ENCODE data around the gene RHOT1. TPM values are rescaled to one million over a fixed set of nuclear protein-coding genes. Genes with fewer than 3 reads are reported as not detected.
"Not testable (repeated sequence)": the region's sequence is repeated elsewhere in the genome, so short reads cannot be mapped to it uniquely, and the experiment has no call there.

Gene RHOT1
- total RNA-seq, 1 donor = 47.0 TPM

GRCh38 chr17:32179526-32179925, 37.2 kb downstream of the RHOT1 start:
- H3K27ac ChIP-seq (ENCODE audit: low read depth, low read length); H3K4me3 ChIP-seq (ENCODE audit: insufficient read depth, low read length); H3K4me1 ChIP-seq (ENCODE audit: insufficient read depth, low read length); DNase-seq (ENCODE audit: insufficient read length, low spot score, missing footprints); H4K20me1 ChIP-seq (ENCODE audit: insufficient read depth, low read length); H2AFZ ChIP-seq (ENCODE audit: low read length); H3K27me3 ChIP-seq (ENCODE audit: insufficient read depth, low read length); H3K9me3 ChIP-seq (ENCODE audit: low read depth, low read length); H3K4me2 ChIP-seq (ENCODE audit: insufficient read depth, low read length); H3K79me2 ChIP-seq (ENCODE audit: insufficient read depth, low read length): not testable (repeated sequence)
- H3K36me3 ChIP-seq (ENCODE audit: insufficient read depth, low read length) = peaks cover 27% of the 10 kb centered on the region

- H3K9me3 ChIP-seq (ENCODE audit: low read depth, low read length); H3K27ac ChIP-seq (ENCODE audit: low read depth, low read length); H4K20me1 ChIP-seq (ENCODE audit: insufficient read depth, low read length); DNase-seq (ENCODE audit: insufficient read length, low spot score, missing footprints); H3K4me3 ChIP-seq (ENCODE audit: insufficient read depth, low read length); H3K27me3 ChIP-seq (ENCODE audit: insufficient read depth, low read length); H3K4me2 ChIP-seq (ENCODE audit: insufficient read depth, low read length); H3K79me2 ChIP-seq (ENCODE audit: insufficient read depth, low read length); H2AFZ ChIP-seq (ENCODE audit: low read length); H3K4me1 ChIP-seq (ENCODE audit: insufficient read depth, low read length): not testable (repeated sequence)
- H3K36me3 ChIP-seq (ENCODE audit: insufficient read depth, low read length) = peaks cover 20% of the 10 kb centered on the region
Observed at GRCh38 chr17:32180262-32180661, 38.0 kb downstream of the RHOT1 start.

- TF ChIP-seq, protein P1, sequence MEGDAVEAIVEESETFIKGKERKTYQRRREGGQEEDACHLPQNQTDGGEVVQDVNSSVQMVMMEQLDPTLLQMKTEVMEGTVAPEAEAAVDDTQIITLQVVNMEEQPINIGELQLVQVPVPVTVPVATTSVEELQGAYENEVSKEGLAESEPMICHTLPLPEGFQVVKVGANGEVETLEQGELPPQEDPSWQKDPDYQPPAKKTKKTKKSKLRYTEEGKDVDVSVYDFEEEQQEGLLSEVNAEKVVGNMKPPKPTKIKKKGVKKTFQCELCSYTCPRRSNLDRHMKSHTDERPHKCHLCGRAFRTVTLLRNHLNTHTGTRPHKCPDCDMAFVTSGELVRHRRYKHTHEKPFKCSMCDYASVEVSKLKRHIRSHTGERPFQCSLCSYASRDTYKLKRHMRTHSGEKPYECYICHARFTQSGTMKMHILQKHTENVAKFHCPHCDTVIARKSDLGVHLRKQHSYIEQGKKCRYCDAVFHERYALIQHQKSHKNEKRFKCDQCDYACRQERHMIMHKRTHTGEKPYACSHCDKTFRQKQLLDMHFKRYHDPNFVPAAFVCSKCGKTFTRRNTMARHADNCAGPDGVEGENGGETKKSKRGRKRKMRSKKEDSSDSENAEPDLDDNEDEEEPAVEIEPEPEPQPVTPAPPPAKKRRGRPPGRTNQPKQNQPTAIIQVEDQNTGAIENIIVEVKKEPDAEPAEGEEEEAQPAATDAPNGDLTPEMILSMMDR (IDR thresholded peaks at IDR 0.05; ENCODE audit: extremely low read depth, low read depth, low read length) = no peak
- no peaks in the 10 kb centered on the region for H4K20me1 ChIP-seq (ENCODE audit: insufficient read depth, low read length)
- H3K27ac ChIP-seq (ENCODE audit: low read depth, low read length) = no peak overlapping the region
- no peak for DNase-seq (ENCODE audit: insufficient read length, low spot score, missing footprints)
- H3K4me1 ChIP-seq (ENCODE audit: insufficient read depth, low read length) = peaks cover 3% of the 10 kb centered on the region
- peaks cover 14% of the 10 kb centered on the region for H3K36me3 ChIP-seq (ENCODE audit: insufficient read depth, low read length)
- no peak overlapping the region for H2AFZ ChIP-seq (ENCODE audit: low read length)
- peaks cover 3% of the 10 kb centered on the region for H3K79me2 ChIP-seq (ENCODE audit: insufficient read depth, low read length)
- H3K4me2 ChIP-seq (ENCODE audit: insufficient read depth, low read length) = no peak overlapping the region
- no peak overlapping the region for H3K4me3 ChIP-seq (ENCODE audit: insufficient read depth, low read length)
- no peaks in the 10 kb centered on the region for H3K9me3 ChIP-seq (ENCODE audit: low read depth, low read length)
- H3K27me3 ChIP-seq (ENCODE audit: insufficient read depth, low read length) = no peaks in the 10 kb centered on the region
Observed at GRCh38 chr17:32185875-32186274, 43.6 kb downstream of the RHOT1 start.

DNA sequence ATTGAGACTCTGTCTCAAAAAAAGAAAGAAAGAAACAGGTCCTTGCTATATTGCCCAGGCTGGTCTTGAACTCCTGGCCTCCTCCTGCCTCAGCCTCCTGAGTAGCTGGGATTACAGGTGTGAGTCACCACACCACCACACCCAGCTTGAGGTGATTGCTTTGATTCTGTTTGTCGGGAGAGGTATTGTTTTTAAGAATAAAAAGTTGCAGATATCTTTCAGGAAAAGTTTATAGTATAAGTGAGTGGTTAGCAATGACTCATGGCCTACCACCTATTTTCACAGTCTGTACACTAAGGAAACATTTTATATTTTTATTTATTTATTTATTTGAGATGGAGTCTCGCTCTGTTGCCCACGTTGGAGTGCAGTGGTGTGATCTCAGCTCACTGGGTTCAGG, 45.0 kb downstream of the RHOT1 start:
- peaks cover 14% of the 10 kb centered on the region for H3K36me3 ChIP-seq (ENCODE audit: insufficient read depth, low read length)
- no peaks in the 10 kb centered on the region for H3K27me3 ChIP-seq (ENCODE audit: insufficient read depth, low read length)
- H3K9me3 ChIP-seq (ENCODE audit: low read depth, low read length) = no peaks in the 10 kb centered on the region
- H3K27ac ChIP-seq (ENCODE audit: low read depth, low read length) = no peak overlapping the region
- H3K4me1 ChIP-seq (ENCODE audit: insufficient read depth, low read length) = peaks cover 16% of the 10 kb centered on the region
- no peaks in the 10 kb centered on the region for H4K20me1 ChIP-seq (ENCODE audit: insufficient read depth, low read length)
- H3K4me2 ChIP-seq (ENCODE audit: insufficient read depth, low read length) = no peak overlapping the region
- no peak overlapping the region for H2AFZ ChIP-seq (ENCODE audit: low read length)
- no peaks in the 10 kb centered on the region for H3K79me2 ChIP-seq (ENCODE audit: insufficient read depth, low read length)
- no peak for DNase-seq (ENCODE audit: insufficient read length, low spot score, missing footprints)
- H3K4me3 ChIP-seq (ENCODE audit: insufficient read depth, low read length) = no peak overlapping the region
- TF ChIP-seq, protein P1 (IDR thresholded peaks at IDR 0.05; ENCODE audit: extremely low read depth, low read depth, low read length) = no peak

DNA sequence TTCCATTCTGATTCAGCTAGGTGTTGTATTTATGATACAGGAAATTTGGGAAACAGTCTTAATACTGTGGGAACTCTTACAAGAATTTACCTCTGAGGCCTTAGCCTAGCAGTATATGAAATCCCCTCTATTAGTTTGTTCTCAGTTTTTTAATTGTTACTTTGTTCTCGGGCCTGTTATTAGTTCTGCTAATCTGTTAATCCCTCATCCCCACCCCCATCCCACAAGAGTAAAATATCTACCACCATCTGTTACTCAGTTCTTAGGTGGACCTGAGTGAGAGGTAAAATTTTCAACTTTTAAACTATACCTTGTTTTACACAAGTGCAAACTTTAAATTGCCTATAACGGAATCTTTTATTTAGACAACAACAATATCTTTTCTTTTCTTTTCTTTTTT, 47.0 kb downstream of the RHOT1 start:
- Histone ChIP-seq H3K9me3 (ENCODE audit: low read depth, low read length) (no peaks in the 10 kb centered on the region), H3K79me2 (ENCODE audit: insufficient read depth, low read length) (no peaks in the 10 kb centered on the region), H4K20me1 (ENCODE audit: insufficient read depth, low read length) (no peaks in the 10 kb centered on the region), H3K36me3 (ENCODE audit: insufficient read depth, low read length) (peaks cover 20% of the 10 kb centered on the region), H3K4me3 (ENCODE audit: insufficient read depth, low read length) (no peak overlapping the region), H3K27me3 (ENCODE audit: insufficient read depth, low read length) (no peaks in the 10 kb centered on the region), H2AFZ (ENCODE audit: low read length) (no peak overlapping the region), H3K27ac (ENCODE audit: low read depth, low read length) (no peak overlapping the region), H3K4me1 (ENCODE audit: insufficient read depth, low read length) (peaks cover 18% of the 10 kb centered on the region), H3K4me2 (ENCODE audit: insufficient read depth, low read length) (no peak overlapping the region)
- no peak for DNase-seq (ENCODE audit: insufficient read length, low spot score, missing footprints)
- TF ChIP-seq, protein P1 (IDR thresholded peaks at IDR 0.05; ENCODE audit: extremely low read depth, low read depth, low read length) = no peak

Data from osteoblast (primary cell).